ENCODE data around the gene MRPL53. TPM values are rescaled to one million over a fixed set of nuclear protein-coding genes. Genes with fewer than 3 reads are reported as not detected.
A peak's percentile ranks its signal among the peaks of the same experiment; 100 is the strongest.
"Not testable (repeated sequence)": the region's sequence is repeated elsewhere in the genome, so short reads cannot be mapped to it uniquely, and the experiment has no call there.

The MRPL53 gene
- total RNA-seq, 4 donors from 2014 or later = 15.0 to 49.4 (median 40.9) TPM

DNA sequence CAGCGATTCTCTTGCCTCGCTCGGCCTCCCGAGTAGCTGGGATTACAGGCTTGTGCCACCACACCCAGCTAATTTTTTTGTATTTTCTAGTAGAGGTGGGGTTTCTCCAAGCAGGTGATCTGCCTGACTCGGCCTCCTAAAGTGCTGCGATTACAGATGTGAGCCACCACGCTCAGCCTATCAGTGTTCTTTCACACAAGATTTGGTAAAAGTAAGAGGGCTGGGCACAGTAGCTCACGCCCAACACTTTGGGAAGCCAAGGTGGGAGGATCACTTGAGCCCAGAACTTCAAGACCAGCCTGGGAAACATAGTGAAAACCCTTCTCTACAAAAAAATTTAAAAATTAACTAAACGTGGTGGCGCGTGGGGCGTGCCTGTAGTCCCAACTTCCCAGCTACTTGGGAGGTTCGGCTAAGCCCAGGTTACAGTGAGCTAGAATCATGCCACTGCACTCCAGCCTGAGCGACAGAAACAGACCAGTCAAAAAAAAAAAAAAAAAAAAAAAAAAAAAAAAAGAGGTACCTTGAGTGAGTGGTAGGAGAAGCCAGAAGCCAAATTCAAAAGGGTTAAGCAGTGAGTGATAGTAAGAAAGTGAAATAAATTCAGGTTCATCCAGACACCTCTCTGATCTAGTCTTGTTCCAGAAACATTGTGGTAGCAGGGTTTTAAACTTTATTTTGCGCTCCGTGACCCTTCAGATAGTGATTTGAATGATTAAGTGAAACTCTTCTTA is 981 bp downstream of the MRPL53 start:
- 62 to 66% methylated on average over 16 of the region's 16 CpGs for WGBS, 2 donors
- DNase-seq = peak in 1 of 2 donors; percentile 6

DNA sequence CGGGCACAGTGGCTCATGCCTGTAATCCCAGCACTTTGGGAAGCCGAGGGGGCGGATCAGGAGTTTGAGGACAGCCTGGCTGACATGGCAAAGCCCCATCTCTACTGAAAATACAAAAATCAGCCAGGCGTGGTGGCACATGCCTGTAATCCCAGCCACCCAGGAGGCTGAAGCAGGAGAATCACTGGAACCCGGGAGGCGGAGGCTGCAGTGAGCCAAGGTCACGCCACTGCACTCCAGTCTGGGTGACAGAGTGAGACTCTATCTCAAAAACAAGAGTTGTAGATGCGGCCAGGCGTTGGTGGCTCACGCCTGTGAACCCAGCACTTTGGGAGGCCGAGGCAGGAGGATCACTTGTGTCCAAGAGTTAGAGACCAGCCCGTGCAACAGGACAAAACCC is 1.7 kb downstream of the MRPL53 start:
- H3K27ac ChIP-seq; H3K9me3 ChIP-seq; H3K4me3 ChIP-seq (replicated peaks in 1 of 3); intact Hi-C loops (cut with DNase I); H3K27me3 ChIP-seq; DNase-seq: not testable (repeated sequence)
- Histone ChIP-seq H3K4me1 (peaks cover 7 to 16% of the 10 kb centered on the region in 2 donors), H3K36me3 (peaks cover 14 to 16% of the 10 kb centered on the region in 2 donors)
- 91 to 99% methylated on average over 12 of the region's 12 CpGs for WGBS, 2 donors

More for the DNA sequence above, 981 bp downstream of the MRPL53 start:
- H3K36me3 ChIP-seq = peaks cover 14 to 16% of the 10 kb centered on the region in 2 donors
- H3K4me3 ChIP-seq (replicated peaks in 1 of 3) = peak overlapping the region; percentile 4 to 78 (median 35)
- H3K4me1 ChIP-seq = peaks cover 5 to 16% of the 10 kb centered on the region in 2 donors
- no peaks in the 10 kb centered on the region for H3K9me3 ChIP-seq
- no peaks in the 10 kb centered on the region for H3K27me3 ChIP-seq
- intact Hi-C loops (cut with DNase I) = no loop called here
- no peak for TF ChIP-seq POLR2A (IDR thresholded peaks at IDR 0.05)
- TF ChIP-seq, protein P1, sequence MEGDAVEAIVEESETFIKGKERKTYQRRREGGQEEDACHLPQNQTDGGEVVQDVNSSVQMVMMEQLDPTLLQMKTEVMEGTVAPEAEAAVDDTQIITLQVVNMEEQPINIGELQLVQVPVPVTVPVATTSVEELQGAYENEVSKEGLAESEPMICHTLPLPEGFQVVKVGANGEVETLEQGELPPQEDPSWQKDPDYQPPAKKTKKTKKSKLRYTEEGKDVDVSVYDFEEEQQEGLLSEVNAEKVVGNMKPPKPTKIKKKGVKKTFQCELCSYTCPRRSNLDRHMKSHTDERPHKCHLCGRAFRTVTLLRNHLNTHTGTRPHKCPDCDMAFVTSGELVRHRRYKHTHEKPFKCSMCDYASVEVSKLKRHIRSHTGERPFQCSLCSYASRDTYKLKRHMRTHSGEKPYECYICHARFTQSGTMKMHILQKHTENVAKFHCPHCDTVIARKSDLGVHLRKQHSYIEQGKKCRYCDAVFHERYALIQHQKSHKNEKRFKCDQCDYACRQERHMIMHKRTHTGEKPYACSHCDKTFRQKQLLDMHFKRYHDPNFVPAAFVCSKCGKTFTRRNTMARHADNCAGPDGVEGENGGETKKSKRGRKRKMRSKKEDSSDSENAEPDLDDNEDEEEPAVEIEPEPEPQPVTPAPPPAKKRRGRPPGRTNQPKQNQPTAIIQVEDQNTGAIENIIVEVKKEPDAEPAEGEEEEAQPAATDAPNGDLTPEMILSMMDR (IDR thresholded peaks at IDR 0.05) = no peak
- peak overlapping the region; percentile 82 to 86 (median 83) for H3K27ac ChIP-seq

DNA sequence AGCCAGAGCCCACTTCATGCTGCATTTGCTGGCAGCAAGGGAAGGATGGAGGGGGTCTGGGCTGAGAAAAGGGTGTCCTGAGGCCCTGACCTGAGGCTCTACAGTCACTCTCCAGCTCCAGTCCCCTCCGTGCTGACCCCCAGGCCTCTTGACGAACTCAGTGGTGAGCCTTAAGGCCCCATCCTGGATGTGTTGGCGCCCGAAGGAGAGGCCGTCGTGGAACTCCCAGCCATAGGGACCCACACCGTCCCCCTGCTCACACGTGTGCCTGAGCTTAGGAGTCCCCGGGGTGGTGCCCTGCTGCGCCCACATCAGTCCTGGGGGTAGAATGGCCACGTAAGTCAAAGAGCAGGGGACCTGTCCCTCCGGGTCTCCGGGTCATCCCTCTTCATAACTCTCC is 8.1 kb downstream of the MRPL53 start:
- TF ChIP-seq, protein P1 (IDR thresholded peaks at IDR 0.05) = no peak
- TF ChIP-seq POLR2A (IDR thresholded peaks at IDR 0.05) = no peak
- H3K4me3 ChIP-seq (replicated peaks in 1 of 3) = peak overlapping the region; percentile 22 to 94 (median 91)
- WGBS, 2 donors = 4 to 8% methylated on average over 2 to 13 of the region's 13 CpGs
- H3K9me3 ChIP-seq = no peaks in the 10 kb centered on the region
- peak overlapping the region in 2 of 3 donors; percentile 16 to 67 for H3K27ac ChIP-seq
- DNase-seq = peak in 1 of 2 donors; percentile 8
- peaks cover 12 to 13% of the 10 kb centered on the region in 2 donors for H3K4me1 ChIP-seq
- no peaks in the 10 kb centered on the region for H3K27me3 ChIP-seq
- intact Hi-C loops (cut with DNase I) = no loop called here
- peaks cover 7 to 12% of the 10 kb centered on the region in 2 donors for H3K36me3 ChIP-seq

DNA sequence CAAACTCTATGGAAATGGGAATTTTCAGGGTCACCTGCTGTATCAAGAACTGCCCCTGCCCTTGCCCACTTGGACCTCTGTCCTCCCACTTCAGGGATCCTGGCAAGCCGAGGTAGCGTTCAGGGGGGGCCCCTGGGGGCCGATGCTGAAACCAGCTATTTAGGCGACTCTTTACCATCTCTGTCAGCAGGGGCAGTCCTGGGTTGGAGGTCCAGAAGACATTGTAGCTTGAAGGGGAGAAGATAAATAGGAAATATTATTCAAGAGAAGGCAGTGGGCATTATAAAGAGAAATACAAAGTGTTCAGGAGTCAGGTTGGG is 9.7 kb downstream of the MRPL53 start:
- no peaks in the 10 kb centered on the region for H3K9me3 ChIP-seq
- no peak for DNase-seq
- TF ChIP-seq POLR2A (IDR thresholded peaks at IDR 0.05) = no peak
- TF ChIP-seq, protein P1 (IDR thresholded peaks at IDR 0.05) = no peak
- no peak overlapping the region for H3K27ac ChIP-seq
- H3K36me3 ChIP-seq = peaks cover 7 to 12% of the 10 kb centered on the region in 2 donors
- intact Hi-C loops (cut with DNase I) = no loop called here
- WGBS, 2 donors = 76 to 77% methylated on average over 4 of the region's 4 CpGs
- H3K4me1 ChIP-seq = peaks cover 18% of the 10 kb centered on the region in 2 donors
- H3K4me3 ChIP-seq (replicated peaks in 1 of 3) = no peak overlapping the region
- H3K27me3 ChIP-seq = no peaks in the 10 kb centered on the region

DNA sequence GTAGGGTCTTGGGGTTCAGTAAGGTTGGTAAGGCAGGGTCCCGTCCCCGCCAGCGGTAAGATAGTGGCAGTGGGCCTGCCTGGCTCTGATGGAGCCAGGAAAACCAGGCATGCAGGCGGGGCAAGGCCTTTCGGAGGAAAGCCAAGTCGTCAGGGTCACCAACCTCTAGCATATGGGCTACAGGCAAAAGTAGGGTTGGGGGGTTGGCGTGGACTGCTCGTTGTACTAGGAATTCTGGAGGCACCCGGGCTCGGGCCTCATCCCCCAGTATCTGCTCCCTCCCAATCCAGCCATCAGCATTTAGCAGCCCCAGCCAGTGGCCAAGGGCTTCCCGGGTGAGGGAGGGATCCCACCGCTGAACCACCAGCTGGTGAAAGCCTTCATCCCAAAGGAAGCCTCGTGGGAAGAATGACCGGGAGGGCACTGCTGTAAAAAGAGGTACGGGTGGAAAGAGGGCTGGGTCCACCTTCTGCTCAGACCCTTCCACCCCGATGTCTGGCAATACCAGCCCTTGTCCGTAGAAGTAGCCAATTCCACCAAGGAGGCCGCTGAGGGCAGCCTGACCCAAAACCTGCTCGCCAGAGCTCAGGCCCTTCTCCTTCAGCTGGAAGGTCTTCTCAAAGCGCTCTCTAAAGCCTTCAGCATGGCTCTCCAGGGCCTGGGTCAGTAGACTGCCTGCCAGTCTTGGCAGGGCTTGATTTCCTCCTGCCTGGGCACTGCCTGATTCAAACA is 10.3 kb downstream of the MRPL53 start:
- TF ChIP-seq POLR2A (IDR thresholded peaks at IDR 0.05) = no peak
- TF ChIP-seq, protein P1 (IDR thresholded peaks at IDR 0.05) = no peak
- Histone ChIP-seq H3K4me3 (replicated peaks in 1 of 3) (no peak overlapping the region), H3K27me3 (no peaks in the 10 kb centered on the region), H3K36me3 (peaks cover 7 to 12% of the 10 kb centered on the region in 2 donors), H3K4me1 (peaks cover 19 to 20% of the 10 kb centered on the region in 2 donors), H3K27ac (no peak overlapping the region), H3K9me3 (no peaks in the 10 kb centered on the region)
- WGBS, 2 donors = 92 to 94% methylated on average over 10 to 18 of the region's 20 CpGs
- DNase-seq = no peak
- intact Hi-C loops (cut with DNase I) = no loop called here
